RWPE2 (cell line): ENCODE results near the gene ADIPOR1.

Experiments used
- ATAC-seq: fragments of 200-7000 bp; cut with Tn5 transposase; 3 replicates; pipeline ENCODE4 v1.9.1; 2021; ENCODE audit warnings: low read depth
- DNase-seq: peaks from one replicate; pipeline ENCODE4 v3.0.0-alpha.2; 2020; ENCODE audit warnings: low spot score
- H3K27ac ChIP-seq: fragments of 450-650 bp; 2 replicates; pipeline ENCODE4 v1.5.1; 2017; ENCODE audit warnings: mild to moderate bottlenecking; ENCODE audit not compliant: poor library complexity, severe bottlenecking
- H3K27me3 ChIP-seq: fragments of 250-450 bp; sonication (Bioruptor Pico); 2 replicates; pipeline ENCODE4 v1.5.1; 2021; ENCODE audit warnings: mild to moderate bottlenecking, moderate library complexity; ENCODE audit not compliant: insufficient read depth, poor library complexity, severe bottlenecking
- H3K36me3 ChIP-seq: fragments of 250-450 bp; sonication (Bioruptor Pico); 2 replicates; pipeline ENCODE4 v1.5.1; 2020; ENCODE audit warnings: low read depth, mild to moderate bottlenecking, moderate library complexity
- H3K4me1 ChIP-seq: fragments of 250-450 bp; sonication (Bioruptor Pico); 2 replicates; pipeline ENCODE4 v1.5.1; 2021; ENCODE audit warnings: mild to moderate bottlenecking, moderate library complexity; ENCODE audit not compliant: insufficient read depth, poor library complexity, severe bottlenecking
- H3K4me3 ChIP-seq: fragments of 250-450 bp; sonication (Bioruptor Pico); 2 replicates; pipeline ENCODE4 v1.5.1; 2021; ENCODE audit warnings: mild to moderate bottlenecking, moderate library complexity; ENCODE audit not compliant: severe bottlenecking
- H3K9me3 ChIP-seq: fragments of 250-450 bp; sonication (Bioruptor Pico); 2 replicates; pipeline ENCODE4 v1.5.1; 2021; ENCODE audit warnings: mild to moderate bottlenecking, moderate library complexity; ENCODE audit not compliant: severe bottlenecking
- CTCF ChIP-seq: fragments of 450-650 bp; IDR thresholded peaks from one replicate; pipeline ENCODE4 v1.5.1; 2017; ENCODE audit warnings: mild to moderate bottlenecking, moderate library complexity; ENCODE audit not compliant: poor library complexity, severe bottlenecking

The ADIPOR1 gene

GRCh38 chr1:202972046-202972445 is 13.9 kb upstream of the ADIPOR1 start:
- no peak overlapping the region for H3K27ac ChIP-seq
- H3K9me3 ChIP-seq: no peaks in the 10 kb centered on the region
- no peak for ATAC-seq
- H3K4me3 ChIP-seq: no peak overlapping the region
- no peaks in the 10 kb centered on the region for H3K4me1 ChIP-seq
- DNase-seq: no peak
- no peak for TF ChIP-seq CTCF
- no peaks in the 10 kb centered on the region for H3K27me3 ChIP-seq
- H3K36me3 ChIP-seq: no peaks in the 10 kb centered on the region

GRCh38 chr1:202968895-202969295 is 10.8 kb upstream of the ADIPOR1 start:
- no peak overlapping the region for H3K4me3 ChIP-seq
- no peak for DNase-seq

GRCh38 chr1:202968351-202968750 is 10.2 kb upstream of the ADIPOR1 start:
- H3K4me1 ChIP-seq: peaks cover 14% of the 10 kb centered on the region
- DNase-seq (no peak), ATAC-seq (no peak)
- H3K36me3 ChIP-seq: peaks cover 15% of the 10 kb centered on the region
- no peak overlapping the region for H3K4me3 ChIP-seq
- no peak overlapping the region for H3K27ac ChIP-seq
- no peaks in the 10 kb centered on the region for H3K9me3 ChIP-seq
- no peak for TF ChIP-seq CTCF
- H3K27me3 ChIP-seq: no peaks in the 10 kb centered on the region

More at GRCh38 chr1:202968895-202969295, 10.8 kb upstream of the ADIPOR1 start:
- peak; percentile 75 for ATAC-seq
- peaks cover 14% of the 10 kb centered on the region for H3K4me1 ChIP-seq
- peaks cover 10% of the 10 kb centered on the region for H3K36me3 ChIP-seq
- no peaks in the 10 kb centered on the region for H3K27me3 ChIP-seq
- no peaks in the 10 kb centered on the region for H3K9me3 ChIP-seq
- no peak overlapping the region for H3K27ac ChIP-seq
- peak; percentile 77 for TF ChIP-seq CTCF

- peak overlapping the region; percentile 8 for H3K27ac ChIP-seq
- no peaks in the 10 kb centered on the region for H3K27me3 ChIP-seq
- DNase-seq (no peak), ATAC-seq (no peak)
- H3K4me1 ChIP-seq: peaks cover 14% of the 10 kb centered on the region
- no peak for TF ChIP-seq CTCF
- peak overlapping the region; percentile 95 for H3K4me3 ChIP-seq
- peaks cover 15% of the 10 kb centered on the region for H3K36me3 ChIP-seq
- no peaks in the 10 kb centered on the region for H3K9me3 ChIP-seq
Observed at GRCh38 chr1:202967684-202968281, 9.7 kb upstream of the ADIPOR1 start.
